Femur (tissue), 1 donor: ENCODE results near the gene FBN1.

Experiments used
- DNase-seq: peaks from one replicate; pipeline ENCODE4 v3.0.0-alpha.2; 2017

FBN1 gene

GRCh38 chr15:48501208-48501607, 144.3 kb downstream of the FBN1 start:
- DNase-seq, result no peak

- DNase-seq, result no peak
Measured at GRCh38 chr15:48500595-48500994, 144.9 kb downstream of the FBN1 start.

- DNase-seq, result no peak
Measured at GRCh38 chr15:48499978-48500377, 145.5 kb downstream of the FBN1 start.

GRCh38 chr15:48498828-48499227, 146.7 kb downstream of the FBN1 start:
- no peak for DNase-seq

GRCh38 chr15:48494631-48495030, 150.9 kb downstream of the FBN1 start:
- DNase-seq, result no peak

- DNase-seq, result no peak
Measured at GRCh38 chr15:48493763-48494225, 151.7 kb downstream of the FBN1 start.

- DNase-seq, result no peak
Measured at GRCh38 chr15:48493084-48493762, 152.3 kb downstream of the FBN1 start.

GRCh38 chr15:48486228-48486627, 159.3 kb downstream of the FBN1 start:
- peak; percentile 37 for DNase-seq

- no peak for DNase-seq
Measured at GRCh38 chr15:48481802-48482201, 163.7 kb downstream of the FBN1 start.

GRCh38 chr15:48479751-48480150, 165.8 kb downstream of the FBN1 start:
- DNase-seq, result no peak

GRCh38 chr15:48478581-48478980, 166.9 kb downstream of the FBN1 start:
- DNase-seq, result no peak

- no peak for DNase-seq
Measured at GRCh38 chr15:48477795-48478360, 167.6 kb downstream of the FBN1 start.

- DNase-seq, result no peak
Measured at GRCh38 chr15:48475600-48476395, 169.7 kb downstream of the FBN1 start.

- DNase-seq, result no peak
Measured at GRCh38 chr15:48473667-48474066, 171.8 kb downstream of the FBN1 start.

- no peak for DNase-seq
Measured at GRCh38 chr15:48472756-48473155, 172.8 kb downstream of the FBN1 start.

GRCh38 chr15:48471073-48471472, 174.4 kb downstream of the FBN1 start:
- no peak for DNase-seq

GRCh38 chr15:48470096-48470495, 175.4 kb downstream of the FBN1 start:
- no peak for DNase-seq

- DNase-seq, result no peak
Measured at GRCh38 chr15:48469681-48470080, 175.8 kb downstream of the FBN1 start.

GRCh38 chr15:48469271-48469670, 176.2 kb downstream of the FBN1 start:
- no peak for DNase-seq

- DNase-seq, result no peak
Measured at GRCh38 chr15:48467801-48468200, 177.7 kb downstream of the FBN1 start.

GRCh38 chr15:48466820-48467219, 178.7 kb downstream of the FBN1 start:
- no peak for DNase-seq

- DNase-seq, result no peak
Measured at GRCh38 chr15:48466079-48466478, 179.4 kb downstream of the FBN1 start.

- no peak for DNase-seq
Measured at GRCh38 chr15:48465410-48465809, 180.1 kb downstream of the FBN1 start.

GRCh38 chr15:48463366-48463880, 182.1 kb downstream of the FBN1 start:
- no peak for DNase-seq
